ENCODE results near the gene AZIN2. TPM values are rescaled to one million over a fixed set of nuclear protein-coding genes. Genes with fewer than 3 reads are reported as not detected.

AZIN2 gene
- total and polyA plus RNA-seq, 2 of the 13 experiments (the other 11 are each of a cell fraction or from before 2014, with no cell fraction given): 1.7 to 3.5 TPM

GRCh38 chr1:33127001-33127823, 46.3 kb downstream of the AZIN2 start (continued):
- TF ChIP-seq, protein P1, sequence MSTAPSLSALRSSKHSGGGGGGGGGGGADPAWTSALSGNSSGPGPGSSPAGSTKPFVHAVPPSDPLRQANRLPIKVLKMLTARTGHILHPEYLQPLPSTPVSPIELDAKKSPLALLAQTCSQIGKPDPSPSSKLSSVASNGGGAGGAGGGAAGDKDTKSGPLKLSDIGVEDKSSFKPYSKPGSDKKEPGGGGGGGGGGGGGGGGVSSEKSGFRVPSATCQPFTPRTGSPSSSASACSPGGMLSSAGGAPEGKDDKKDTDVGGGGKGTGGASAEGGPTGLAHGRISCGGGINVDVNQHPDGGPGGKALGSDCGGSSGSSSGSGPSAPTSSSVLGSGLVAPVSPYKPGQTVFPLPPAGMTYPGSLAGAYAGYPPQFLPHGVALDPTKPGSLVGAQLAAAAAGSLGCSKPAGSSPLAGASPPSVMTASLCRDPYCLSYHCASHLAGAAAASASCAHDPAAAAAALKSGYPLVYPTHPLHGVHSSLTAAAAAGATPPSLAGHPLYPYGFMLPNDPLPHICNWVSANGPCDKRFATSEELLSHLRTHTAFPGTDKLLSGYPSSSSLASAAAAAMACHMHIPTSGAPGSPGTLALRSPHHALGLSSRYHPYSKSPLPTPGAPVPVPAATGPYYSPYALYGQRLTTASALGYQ (CRISPR knock-in tag; IDR thresholded peaks at IDR 0.05): peak; percentile 82
- TF ChIP-seq SNAPC5 (CRISPR knock-in tag; IDR thresholded peaks at IDR 0.05; ENCODE audit: borderline replicate concordance): no peak
- peak; percentile 55; the same call in 1 of the 2 replicates for TF ChIP-seq JUN (CRISPR knock-in tag; IDR thresholded peaks at IDR 0.05)
- peak; percentile 97 for TF ChIP-seq TARDBP (CRISPR knock-in tag; IDR thresholded peaks at IDR 0.05)
- TF ChIP-seq, protein P2, sequence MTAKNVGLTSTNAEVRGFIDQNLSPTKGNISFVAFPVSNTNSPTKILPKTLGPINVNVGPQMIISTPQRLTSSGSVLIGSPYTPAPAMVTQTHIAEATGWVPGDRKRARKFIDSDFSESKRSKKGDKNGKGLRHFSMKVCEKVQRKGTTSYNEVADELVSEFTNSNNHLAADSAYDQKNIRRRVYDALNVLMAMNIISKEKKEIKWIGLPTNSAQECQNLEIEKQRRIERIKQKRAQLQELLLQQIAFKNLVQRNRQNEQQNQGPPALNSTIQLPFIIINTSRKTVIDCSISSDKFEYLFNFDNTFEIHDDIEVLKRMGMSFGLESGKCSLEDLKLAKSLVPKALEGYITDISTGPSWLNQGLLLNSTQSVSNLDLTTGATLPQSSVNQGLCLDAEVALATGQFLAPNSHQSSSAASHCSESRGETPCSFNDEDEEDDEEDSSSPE (CRISPR knock-in tag; IDR thresholded peaks at IDR 0.05): peak; percentile 81
- peak; percentile 47; the same call in 1 of the 2 replicates for TF ChIP-seq KLF12 (CRISPR knock-in tag; IDR thresholded peaks at IDR 0.05; ENCODE audit: borderline replicate concordance)
- TF ChIP-seq FOXJ3 (CRISPR knock-in tag; IDR thresholded peaks at IDR 0.05; ENCODE audit: borderline replicate concordance): peak; percentile 44; the same call in 1 of the 2 replicates
- 0 out of 2 replicates have a peak, but pooled peaks have one; percentile 58 for TF ChIP-seq ZIK1 (CRISPR knock-in tag; IDR thresholded peaks at IDR 0.05; ENCODE audit: borderline replicate concordance, low read depth)
- TF ChIP-seq HOXD1 (CRISPR knock-in tag; IDR thresholded peaks at IDR 0.05): 0 out of 2 replicates have a peak, but pooled peaks have one; percentile 50
- no peak for TF ChIP-seq ZNF20 (CRISPR knock-in tag; IDR thresholded peaks at IDR 0.05)
- TF ChIP-seq TCF12 (IDR thresholded peaks at IDR 0.05): no peak
- no peak for TF ChIP-seq TCF12 (CRISPR knock-in tag; IDR thresholded peaks at IDR 0.05)
- TF ChIP-seq, protein P3, sequence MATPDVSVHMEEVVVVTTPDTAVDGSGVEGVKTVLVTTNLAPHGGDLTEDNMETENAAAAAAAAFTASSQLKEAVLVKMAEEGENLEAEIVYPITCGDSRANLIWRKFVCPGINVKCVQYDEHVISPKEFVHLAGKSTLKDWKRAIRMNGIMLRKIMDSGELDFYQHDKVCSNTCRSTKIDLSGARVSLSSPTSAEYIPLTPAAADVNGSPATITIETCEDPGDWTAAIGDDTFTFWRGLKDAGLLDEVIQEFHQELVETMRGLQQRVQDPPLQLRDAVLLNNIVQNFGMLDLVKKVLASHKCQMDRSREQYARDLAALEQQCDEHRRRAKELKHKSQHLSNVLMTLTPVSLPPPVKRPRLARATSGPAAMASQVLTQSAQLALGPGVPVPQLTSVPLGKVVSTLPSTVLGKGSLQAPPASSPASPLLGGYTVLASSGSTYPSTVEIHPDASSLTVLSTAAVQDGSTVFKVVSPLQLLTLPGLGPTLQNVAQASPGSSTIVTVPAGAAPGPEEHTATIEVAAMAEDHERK (CRISPR knock-in tag; IDR thresholded peaks at IDR 0.05; ENCODE audit: low read depth): peak; percentile 42; the same call in 1 of the 2 replicates
- peak; percentile 65; the same call in 1 of the 2 replicates for TF ChIP-seq ISL2 (CRISPR knock-in tag; IDR thresholded peaks at IDR 0.05)
- TF ChIP-seq HNF1A (IDR thresholded peaks at IDR 0.05; ENCODE audit: low read depth): 0 out of 2 replicates have a peak, but pooled peaks have one; percentile 49
- TF ChIP-seq HNF1A (CRISPR knock-in tag; IDR thresholded peaks at IDR 0.05; ENCODE audit: borderline replicate concordance): peak; percentile 82; the same call in 1 of the 2 replicates
- TF ChIP-seq TRIM24 (CRISPR knock-in tag; IDR thresholded peaks at IDR 0.05): no peak
- TF ChIP-seq GATAD1 (CRISPR knock-in tag; IDR thresholded peaks at IDR 0.05): peak; percentile 98
- peak; percentile 86 for TF ChIP-seq NCOA1 (CRISPR knock-in tag; IDR thresholded peaks at IDR 0.05)
- TF ChIP-seq CBFB (CRISPR knock-in tag; IDR thresholded peaks at IDR 0.05): peak; percentile 92
- peak; percentile 99 for TF ChIP-seq SPEN (CRISPR knock-in tag; IDR thresholded peaks at IDR 0.05; ENCODE audit: low read depth)

All from HepG2 (cell line).